Neural cell (in vitro differentiated cells): Measurements from ENCODE around the gene FHDC1. TPM values are rescaled to one million over a fixed set of nuclear protein-coding genes. Genes with fewer than 3 reads are reported as not detected.

ENCODE experiments used
- H2AFZ ChIP-seq: fragments of 200-600, 300-800 bp; sonication (generic), shearing (Covaris generic); 2 replicates; pipeline ENCODE4 v1.6.0; 2014; ENCODE audit warnings: low read depth, mild to moderate bottlenecking, antibody characterized with exemption, low read length, moderate library complexity
- H3F3A ChIP-seq: fragments of 200-600 bp; shearing (Covaris generic); 2 replicates; pipeline ENCODE4 v1.6.1; 2016; ENCODE audit warnings: mild to moderate bottlenecking, moderate library complexity, mixed read lengths, antibody characterized with exemption, low read length; ENCODE audit not compliant: insufficient read depth, poor library complexity, severe bottlenecking
- H3K27ac ChIP-seq: fragments of 200-600, 300-800 bp; sonication (generic), shearing (Covaris generic); 2 replicates; pipeline ENCODE4 v1.5.1; 2014; ENCODE audit warnings: mild to moderate bottlenecking, low read length, moderate library complexity
- H3K27me3 ChIP-seq: fragments of 300-800, 200-600 bp; sonication (generic), shearing (Covaris generic); 2 replicates; pipeline ENCODE4 v1.6.0; 2014; ENCODE audit warnings: mild to moderate bottlenecking, low read depth, low read length, moderate library complexity; ENCODE audit not compliant: insufficient read depth
- H3K36me3 ChIP-seq: fragments of 300-800, 200-600 bp; sonication (generic), shearing (Covaris generic); 2 replicates; pipeline ENCODE4 v1.5.1; 2014; ENCODE audit warnings: mild to moderate bottlenecking, antibody characterized with exemption, low read length, moderate library complexity; ENCODE audit not compliant: insufficient read depth
- H3K4me2 ChIP-seq: fragments of 300-800, 200-600 bp; sonication (generic), shearing (Covaris generic); 2 replicates; pipeline ENCODE4 v1.6.0; 2014; ENCODE audit warnings: mild to moderate bottlenecking, low read length
- H3K4me3 ChIP-seq: fragments of 300-800, 200-600 bp; sonication (generic), shearing (Covaris generic); 2 replicates; pipeline ENCODE4 v1.5.1; 2014; ENCODE audit warnings: mild to moderate bottlenecking, low read length, moderate library complexity
- H3K79me2 ChIP-seq: fragments of 200-600 bp; shearing (Covaris generic); replicated peaks from 2 replicates; pipeline ENCODE4 v1.6.0; 2014; ENCODE audit warnings: mild to moderate bottlenecking, low read length, moderate library complexity; ENCODE audit not compliant: insufficient read depth
- H3K9ac ChIP-seq: fragments of 300-800, 200-600 bp; sonication (generic), shearing (Covaris generic); 2 replicates; pipeline ENCODE4 v1.6.1; 2016; ENCODE audit warnings: mild to moderate bottlenecking, low read length, mixed read lengths
- H3K9me2 ChIP-seq: fragments of 200-600 bp; shearing (Covaris generic); 2 replicates; pipeline ENCODE4 v1.6.1; 2016; ENCODE audit warnings: mild to moderate bottlenecking, low read length, mixed read lengths; ENCODE audit not compliant: insufficient read depth
- H3K9me3 ChIP-seq: fragments of 200-600, 300-800 bp; sonication (generic), shearing (Covaris generic); 2 replicates; pipeline ENCODE4 v1.6.1; 2016; ENCODE audit warnings: mild to moderate bottlenecking, mixed run types, low read length, moderate library complexity, mixed read lengths
- H4K20me1 ChIP-seq: fragments of 200-600 bp; shearing (Covaris generic); 2 replicates; pipeline ENCODE4 v1.6.1; 2016; ENCODE audit warnings: mild to moderate bottlenecking, mixed run types; ENCODE audit not compliant: insufficient read depth
- EP300 ChIP-seq: fragments of 450-650 bp; conservative IDR thresholded peaks from 2 replicates; pipeline ENCODE4 v1.6.1; 2014; ENCODE audit warnings: antibody characterized with exemption, mild to moderate bottlenecking, moderate library complexity; ENCODE audit not compliant: poor library complexity, severe bottlenecking
- EZH2 ChIP-seq: fragments of 200-600, 300-800 bp; shearing (Covaris generic), sonication (generic); IDR thresholded peaks from 2 replicates; pipeline ENCODE4 v1.6.1; 2014; ENCODE audit warnings: antibody characterized with exemption, low read length, borderline replicate concordance, mild to moderate bottlenecking; ENCODE audit not compliant: insufficient read depth, poor library complexity, severe bottlenecking
- MXI1 ChIP-seq: fragments of 450-650 bp; conservative IDR thresholded peaks from 2 replicates; pipeline ENCODE4 v1.6.1; 2014; ENCODE audit warnings: antibody characterized with exemption, mild to moderate bottlenecking; ENCODE audit not compliant: poor library complexity, severe bottlenecking
- POLR2AphosphoS5 ChIP-seq: IDR thresholded peaks from 2 replicates; pipeline ENCODE4 v1.6.1; 2012
- RAD21 ChIP-seq: fragments of 450-650 bp; conservative IDR thresholded peaks from 2 replicates; pipeline ENCODE4 v1.6.1; 2014; ENCODE audit warnings: antibody characterized with exemption, mild to moderate bottlenecking, moderate library complexity
- REST ChIP-seq: IDR thresholded peaks from 2 replicates; pipeline ENCODE4 v1.6.1; 2012; ENCODE audit warnings: borderline replicate concordance
- SMC3 ChIP-seq: fragments of 450-650 bp; conservative IDR thresholded peaks from 2 replicates; pipeline ENCODE4 v1.6.1; 2014; ENCODE audit warnings: antibody characterized with exemption, mild to moderate bottlenecking, moderate library complexity; ENCODE audit not compliant: poor library complexity
- TAF1 ChIP-seq: IDR thresholded peaks from 2 replicates; pipeline ENCODE4 v1.6.1; 2012; ENCODE audit warnings: low read depth
- polyA plus RNA-seq: library from polyadenylated mRNA; depleted of rRNA; stranded (reverse); fragments of >200 nt; gene quantifications from 2 replicates; pipeline ENCODE4 v1.2.3, GENCODE V29; 2014
- TF ChIP-seq, protein P1 (sequence below): fragments of 450-650 bp; IDR thresholded peaks from 2 replicates; pipeline ENCODE4 v1.5.1; 2014; ENCODE audit warnings: antibody characterized with exemption, mild to moderate bottlenecking, moderate library complexity; ENCODE audit not compliant: poor library complexity, severe bottlenecking

Gene FHDC1
- polyA plus RNA-seq, 1 donor from 2014 or later = 11.4 TPM

DNA sequence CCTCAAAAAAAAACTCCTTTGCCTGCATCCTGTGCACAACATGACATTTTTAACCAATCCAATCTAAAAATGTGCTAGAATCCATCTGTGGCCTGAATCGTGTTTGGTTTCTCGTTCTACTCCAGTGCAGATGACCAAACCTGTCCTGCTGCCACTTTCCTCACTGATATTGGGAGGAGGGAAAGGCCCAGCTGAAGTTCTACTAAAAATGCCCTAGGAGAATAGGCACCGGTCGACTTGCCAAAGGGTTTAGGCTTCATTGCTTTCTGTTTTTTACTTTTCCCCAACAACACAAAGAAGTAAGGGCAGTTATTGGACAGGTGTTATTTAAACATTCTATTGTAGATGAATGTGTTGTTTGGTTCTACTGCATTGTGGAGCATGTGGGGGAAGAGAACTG lies 7.8 kb upstream of the FHDC1 start:
- H3K4me2 ChIP-seq = no peak overlapping the region
- no peaks in the 10 kb centered on the region for H3K27me3 ChIP-seq
- H3K9ac ChIP-seq = no peak overlapping the region
- no peak overlapping the region for H3K4me3 ChIP-seq
- TF ChIP-seq RAD21 = no peak
- no peak for TF ChIP-seq MXI1
- TF ChIP-seq REST = no peak
- no peak for TF ChIP-seq POLR2AphosphoS5
- TF ChIP-seq TAF1 = no peak
- no peak for TF ChIP-seq EP300
- TF ChIP-seq SMC3 = no peak
- no peak for TF ChIP-seq EZH2
- TF ChIP-seq, protein P1, sequence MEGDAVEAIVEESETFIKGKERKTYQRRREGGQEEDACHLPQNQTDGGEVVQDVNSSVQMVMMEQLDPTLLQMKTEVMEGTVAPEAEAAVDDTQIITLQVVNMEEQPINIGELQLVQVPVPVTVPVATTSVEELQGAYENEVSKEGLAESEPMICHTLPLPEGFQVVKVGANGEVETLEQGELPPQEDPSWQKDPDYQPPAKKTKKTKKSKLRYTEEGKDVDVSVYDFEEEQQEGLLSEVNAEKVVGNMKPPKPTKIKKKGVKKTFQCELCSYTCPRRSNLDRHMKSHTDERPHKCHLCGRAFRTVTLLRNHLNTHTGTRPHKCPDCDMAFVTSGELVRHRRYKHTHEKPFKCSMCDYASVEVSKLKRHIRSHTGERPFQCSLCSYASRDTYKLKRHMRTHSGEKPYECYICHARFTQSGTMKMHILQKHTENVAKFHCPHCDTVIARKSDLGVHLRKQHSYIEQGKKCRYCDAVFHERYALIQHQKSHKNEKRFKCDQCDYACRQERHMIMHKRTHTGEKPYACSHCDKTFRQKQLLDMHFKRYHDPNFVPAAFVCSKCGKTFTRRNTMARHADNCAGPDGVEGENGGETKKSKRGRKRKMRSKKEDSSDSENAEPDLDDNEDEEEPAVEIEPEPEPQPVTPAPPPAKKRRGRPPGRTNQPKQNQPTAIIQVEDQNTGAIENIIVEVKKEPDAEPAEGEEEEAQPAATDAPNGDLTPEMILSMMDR = no peak
- no peaks in the 10 kb centered on the region for H3K79me2 ChIP-seq
- no peak overlapping the region for H3K27ac ChIP-seq
- H2AFZ ChIP-seq = no peak overlapping the region
- H3F3A ChIP-seq = no peaks in the 10 kb centered on the region
- no peaks in the 10 kb centered on the region for H3K36me3 ChIP-seq
- no peaks in the 10 kb centered on the region for H3K9me2 ChIP-seq
- H3K9me3 ChIP-seq = no peaks in the 10 kb centered on the region
- H4K20me1 ChIP-seq = no peaks in the 10 kb centered on the region

DNA sequence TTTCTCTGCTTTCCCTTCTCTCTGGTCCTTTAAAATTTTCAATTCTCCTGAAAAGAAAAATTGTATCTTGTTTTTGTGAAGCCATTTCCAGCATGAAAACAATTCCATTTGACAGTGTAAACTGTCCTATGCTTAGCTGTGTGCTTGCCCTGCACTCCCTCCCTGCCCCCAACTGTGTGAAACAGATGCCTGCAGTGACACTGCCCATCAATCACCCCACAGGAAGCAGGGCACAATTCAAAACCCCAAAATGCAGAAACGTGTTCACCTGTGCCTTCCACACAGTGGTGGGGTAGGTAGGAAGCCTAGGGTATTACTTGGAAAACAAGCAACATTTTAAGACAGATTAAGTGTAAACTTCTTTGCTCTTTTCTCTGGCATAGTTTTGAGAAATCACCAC lies 6.2 kb upstream of the FHDC1 start:
- Histone ChIP-seq H3K27me3 (peaks cover 11% of the 10 kb centered on the region), H3K9me2 (no peaks in the 10 kb centered on the region), H3K79me2 (no peaks in the 10 kb centered on the region), H3K4me3 (no peak overlapping the region), H3F3A (no peaks in the 10 kb centered on the region), H2AFZ (no peak overlapping the region), H4K20me1 (no peaks in the 10 kb centered on the region), H3K36me3 (no peaks in the 10 kb centered on the region), H3K9me3 (no peaks in the 10 kb centered on the region), H3K4me2 (no peak overlapping the region), H3K27ac (no peak overlapping the region), H3K9ac (no peak overlapping the region)
- TF ChIP-seq, protein P1 = no peak
